ENCODE measurements around the gene RASL10A. TPM values are rescaled to one million over a fixed set of nuclear protein-coding genes. Genes with fewer than 3 reads are reported as not detected.

Gene RASL10A
- total RNA-seq, 1 donor from 2014 or later: 0.33 TPM

DNA sequence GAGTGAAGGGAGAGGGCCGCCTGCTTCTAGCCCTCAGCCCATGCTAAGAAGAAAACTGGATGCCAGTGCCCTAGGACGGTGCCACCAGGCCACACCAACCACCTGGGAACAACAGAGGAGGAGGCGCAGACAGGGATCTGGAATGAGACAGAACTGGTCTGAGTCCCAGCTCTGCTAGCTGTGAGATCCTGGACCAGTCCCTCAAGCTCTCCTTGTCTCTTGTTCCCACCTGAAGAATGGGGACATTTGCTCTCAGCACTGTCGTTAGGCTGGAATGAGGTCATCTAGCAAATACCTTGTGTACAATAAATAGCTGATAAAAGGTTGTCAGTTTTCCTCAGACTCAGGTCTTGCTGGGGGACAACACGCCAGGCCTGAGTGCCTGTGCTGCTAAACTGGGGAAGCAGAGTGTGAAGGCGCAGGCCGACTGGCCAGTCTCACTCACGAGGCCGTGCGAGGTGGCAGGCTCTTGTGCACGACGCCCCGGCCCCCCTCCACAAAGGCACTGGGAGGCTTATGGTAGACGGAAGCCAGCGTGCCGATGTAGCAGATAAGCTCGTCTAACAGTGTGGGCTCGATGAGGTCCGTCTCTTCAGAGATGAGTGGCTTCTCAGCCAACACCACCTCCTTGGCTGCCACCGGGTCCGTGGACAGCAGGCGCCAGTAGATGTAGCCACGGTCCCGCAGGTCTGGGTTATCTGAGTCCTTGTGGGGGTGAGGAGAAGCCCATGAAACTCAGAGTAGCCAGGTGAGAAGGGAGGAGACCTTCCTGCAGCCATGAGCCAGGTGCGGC lies 25.8 kb upstream of the RASL10A start:
- H3K27me3 ChIP-seq (ENCODE audit: control insufficient read depth, insufficient read depth, low read length): no peaks in the 10 kb centered on the region
- H3K4me3 ChIP-seq (ENCODE audit: low read depth, low read length): no peak overlapping the region
- TF ChIP-seq, protein P1, sequence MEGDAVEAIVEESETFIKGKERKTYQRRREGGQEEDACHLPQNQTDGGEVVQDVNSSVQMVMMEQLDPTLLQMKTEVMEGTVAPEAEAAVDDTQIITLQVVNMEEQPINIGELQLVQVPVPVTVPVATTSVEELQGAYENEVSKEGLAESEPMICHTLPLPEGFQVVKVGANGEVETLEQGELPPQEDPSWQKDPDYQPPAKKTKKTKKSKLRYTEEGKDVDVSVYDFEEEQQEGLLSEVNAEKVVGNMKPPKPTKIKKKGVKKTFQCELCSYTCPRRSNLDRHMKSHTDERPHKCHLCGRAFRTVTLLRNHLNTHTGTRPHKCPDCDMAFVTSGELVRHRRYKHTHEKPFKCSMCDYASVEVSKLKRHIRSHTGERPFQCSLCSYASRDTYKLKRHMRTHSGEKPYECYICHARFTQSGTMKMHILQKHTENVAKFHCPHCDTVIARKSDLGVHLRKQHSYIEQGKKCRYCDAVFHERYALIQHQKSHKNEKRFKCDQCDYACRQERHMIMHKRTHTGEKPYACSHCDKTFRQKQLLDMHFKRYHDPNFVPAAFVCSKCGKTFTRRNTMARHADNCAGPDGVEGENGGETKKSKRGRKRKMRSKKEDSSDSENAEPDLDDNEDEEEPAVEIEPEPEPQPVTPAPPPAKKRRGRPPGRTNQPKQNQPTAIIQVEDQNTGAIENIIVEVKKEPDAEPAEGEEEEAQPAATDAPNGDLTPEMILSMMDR (IDR thresholded peaks at IDR 0.05; ENCODE audit: insufficient read depth, low read length, poor library complexity, severe bottlenecking): no peak
- DNase-seq (ENCODE audit: low read depth): no peak
- H3K36me3 ChIP-seq (ENCODE audit: control insufficient read depth, insufficient read depth, low read length): peaks cover 8% of the 10 kb centered on the region

DNA sequence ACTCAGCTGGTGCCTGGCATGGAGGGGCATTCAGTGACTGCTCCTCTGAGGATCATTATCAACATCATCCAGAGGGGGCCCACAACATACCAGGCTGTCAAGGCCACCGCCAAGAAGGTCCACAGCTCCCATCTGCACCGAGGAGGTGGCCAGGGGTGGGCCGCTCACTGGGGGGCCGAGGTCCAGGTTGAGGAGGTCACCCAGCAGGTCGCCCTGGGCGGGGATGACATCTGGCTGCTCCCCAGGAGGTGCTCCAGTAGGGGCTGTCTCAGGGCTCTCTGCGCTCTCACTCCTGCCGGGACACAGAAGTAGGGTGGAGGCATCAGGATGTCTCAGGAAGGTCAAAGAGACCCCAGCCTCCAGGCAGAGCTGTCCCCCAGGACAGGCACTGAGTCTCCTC lies 25.1 kb upstream of the RASL10A start:
- DNase-seq (ENCODE audit: low read depth): no peak

DNA sequence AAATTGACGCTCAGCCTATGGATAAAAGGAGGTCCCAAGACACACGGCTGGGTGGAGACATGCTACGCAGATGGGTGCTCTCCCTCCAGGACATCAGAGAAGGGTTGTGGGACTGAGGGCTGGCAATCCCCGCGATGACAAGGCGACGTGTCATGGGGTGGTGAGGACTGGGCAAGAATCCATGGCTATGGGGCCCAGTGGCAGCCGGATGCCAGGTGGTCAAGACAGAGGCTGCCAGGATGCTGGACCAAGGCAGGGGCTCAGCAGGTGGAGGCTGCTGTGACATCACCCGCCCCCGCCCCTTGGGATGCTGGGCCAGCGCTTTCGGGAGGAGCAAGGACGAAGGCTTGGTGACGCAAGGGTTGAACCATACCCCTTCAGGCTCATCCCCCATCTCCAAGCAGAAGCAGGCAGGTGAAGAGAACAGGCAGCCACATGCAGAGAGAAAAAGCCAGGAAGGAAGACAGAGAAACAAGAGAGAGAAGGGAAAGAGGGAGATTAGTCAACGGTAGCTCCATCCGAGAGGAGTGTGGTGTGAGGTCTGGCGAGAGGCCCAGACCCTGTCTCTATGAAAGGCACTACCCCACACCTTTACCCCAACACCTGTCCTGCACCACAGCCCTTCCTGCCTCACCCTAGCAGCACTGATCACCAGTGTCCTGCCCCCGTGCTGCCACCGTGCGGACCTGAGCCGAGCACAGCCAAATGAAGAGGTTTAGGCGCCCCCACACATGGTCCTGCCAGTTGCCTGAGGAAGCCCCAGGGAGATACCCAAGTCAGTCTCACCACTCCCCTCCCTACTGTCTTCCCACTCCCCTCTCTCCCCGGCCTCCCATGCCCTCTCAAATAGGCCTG lies 24.1 kb upstream of the RASL10A start:
- DNase-seq (ENCODE audit: low read depth): no peak
- peaks cover 8% of the 10 kb centered on the region for H3K36me3 ChIP-seq (ENCODE audit: control insufficient read depth, insufficient read depth, low read length)
- no peaks in the 10 kb centered on the region for H3K27me3 ChIP-seq (ENCODE audit: control insufficient read depth, insufficient read depth, low read length)
- H3K4me3 ChIP-seq (ENCODE audit: low read depth, low read length): no peak overlapping the region
- TF ChIP-seq, protein P1 (IDR thresholded peaks at IDR 0.05; ENCODE audit: insufficient read depth, low read length, poor library complexity, severe bottlenecking): no peak

More for the DNA sequence above, 25.1 kb upstream of the RASL10A start:
- peaks cover 8% of the 10 kb centered on the region for H3K36me3 ChIP-seq (ENCODE audit: control insufficient read depth, insufficient read depth, low read length)
- H3K27me3 ChIP-seq (ENCODE audit: control insufficient read depth, insufficient read depth, low read length): no peaks in the 10 kb centered on the region
- H3K4me3 ChIP-seq (ENCODE audit: low read depth, low read length): no peak overlapping the region
- TF ChIP-seq, protein P1 (IDR thresholded peaks at IDR 0.05; ENCODE audit: insufficient read depth, low read length, poor library complexity, severe bottlenecking): no peak

DNA sequence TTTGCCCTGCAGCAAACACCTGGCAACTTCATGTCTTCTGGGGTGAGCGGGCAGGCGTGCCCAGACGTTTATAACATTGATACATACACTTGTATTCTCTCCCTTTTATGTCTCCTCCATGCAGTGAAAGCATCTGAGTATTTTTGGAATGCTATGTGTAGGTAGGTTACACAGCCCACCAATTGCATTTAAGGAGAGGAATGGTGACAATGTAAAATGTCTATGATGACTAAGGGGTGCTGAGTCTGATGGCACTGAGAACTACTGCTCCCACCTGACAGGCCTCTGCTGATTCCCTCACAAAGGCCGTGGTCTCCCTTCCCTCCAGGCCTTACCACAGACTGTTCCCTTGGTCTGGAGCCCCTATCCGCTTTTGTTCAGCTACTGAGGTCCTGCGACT lies 22.9 kb upstream of the RASL10A start:
- DNase-seq (ENCODE audit: low read depth): no peak
- TF ChIP-seq, protein P1 (IDR thresholded peaks at IDR 0.05; ENCODE audit: insufficient read depth, low read length, poor library complexity, severe bottlenecking): no peak
- Histone ChIP-seq H3K27me3 (ENCODE audit: control insufficient read depth, insufficient read depth, low read length) (no peaks in the 10 kb centered on the region), H3K36me3 (ENCODE audit: control insufficient read depth, insufficient read depth, low read length) (peaks cover 8% of the 10 kb centered on the region), H3K4me3 (ENCODE audit: low read depth, low read length) (no peak overlapping the region)

DNA sequence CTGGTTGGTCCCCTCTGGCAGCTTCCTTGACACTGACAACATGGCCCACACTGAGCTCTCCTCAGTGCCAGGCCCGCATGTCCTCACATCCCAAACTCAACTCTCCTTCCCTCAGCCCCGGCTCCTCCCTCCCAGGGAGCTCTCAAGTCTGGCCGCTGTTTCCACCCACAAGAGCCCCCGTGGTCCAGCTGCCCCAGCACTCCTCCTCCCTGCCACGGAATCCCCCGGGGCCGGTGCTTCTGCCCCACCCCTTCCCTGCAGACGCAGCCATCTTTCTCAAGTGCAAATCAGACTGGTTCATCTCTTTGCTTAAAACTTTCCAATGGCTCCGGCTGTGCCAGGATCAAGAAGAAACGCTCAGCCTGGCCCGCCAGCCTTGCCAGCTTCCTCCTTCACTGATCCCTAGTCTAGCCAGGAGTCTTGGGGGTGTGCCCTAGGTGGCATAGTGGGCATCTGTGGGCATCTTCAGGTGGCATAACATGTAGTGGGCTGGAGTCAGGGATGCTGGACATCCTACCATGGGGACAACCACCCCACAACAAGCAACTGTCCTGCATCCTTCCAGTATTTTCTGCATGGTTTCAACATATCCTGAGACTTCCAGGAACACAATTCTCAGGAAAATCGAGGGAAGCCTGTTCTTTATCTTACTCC lies 22.3 kb upstream of the RASL10A start:
- no peak for DNase-seq (ENCODE audit: low read depth)
- Histone ChIP-seq H3K36me3 (ENCODE audit: control insufficient read depth, insufficient read depth, low read length) (peaks cover 8% of the 10 kb centered on the region), H3K27me3 (ENCODE audit: control insufficient read depth, insufficient read depth, low read length) (no peaks in the 10 kb centered on the region), H3K4me3 (ENCODE audit: low read depth, low read length) (no peak overlapping the region)
- TF ChIP-seq, protein P1 (IDR thresholded peaks at IDR 0.05; ENCODE audit: insufficient read depth, low read length, poor library complexity, severe bottlenecking): no peak
